Vagina (tissue), 2 donors: ENCODE data around the gene SMAD1.

ENCODE experiments used
- CTCF ChIP-seq, 3 experiments: fragments of 450-650 bp in 2 of 3; fragments of 200-600 bp in 1 of 3; sonication (generic) in 1 of 3; IDR thresholded peaks; one replicate each; pipeline ENCODE4 v1.5.1; 2017 to 2019; ENCODE audit warnings: antibody characterized with exemption in 3 of 3, mild to moderate bottlenecking in 2 of 3, moderate library complexity in 2 of 3
- POLR2A ChIP-seq, 2 donors: fragments of 450-650 bp; IDR thresholded peaks; one replicate each; pipeline ENCODE4 v1.6.1; 2017; ENCODE audit warnings: antibody characterized with exemption in 2 of 2, mild to moderate bottlenecking in 2 of 2, moderate library complexity in 2 of 2
- POLR2AphosphoS5 ChIP-seq, 2 donors: sonication (generic); formaldehyde crosslinking; IDR thresholded peaks; one replicate each; pipeline ENCODE4 v1.9.0; 2017; ENCODE audit warnings: antibody characterized with exemption in 2 of 2, mild to moderate bottlenecking in 2 of 2, low read depth in 1 of 2; ENCODE audit not compliant: insufficient read depth in 1 of 2

- TF ChIP-seq CTCF (IDR thresholded peaks at IDR 0.05) (no peak), POLR2AphosphoS5 (IDR thresholded peaks at IDR 0.05; ENCODE audit: insufficient read depth in 1 of 2, low read depth in 1 of 2) (no peak), POLR2A (IDR thresholded peaks at IDR 0.05) (no peak)
Measured at GRCh38 chr4:145531223-145531622, 49.6 kb downstream of the SMAD1 start.
